ENCODE results near the gene NUTM1.

DNA sequence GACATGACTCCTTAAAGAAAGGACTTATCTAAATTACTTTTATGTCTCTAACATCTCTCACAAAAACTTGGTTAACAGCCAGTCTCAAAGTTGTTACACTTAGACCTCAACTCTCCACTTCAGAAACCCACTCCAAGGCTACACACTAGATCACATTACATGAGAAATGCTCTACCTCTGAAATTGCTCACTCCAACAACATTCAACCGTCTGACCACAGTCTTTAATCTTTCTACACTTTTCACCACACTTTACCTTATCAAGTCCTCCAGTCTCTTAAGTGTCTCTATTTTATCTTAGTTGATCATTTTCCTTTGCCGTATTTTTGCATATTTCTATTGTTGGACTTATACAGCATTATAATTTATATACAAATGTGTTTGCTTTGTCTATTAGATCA lies 11.3 kb upstream of the NUTM1 start:
- no peak for TF ChIP-seq POLR2A (IDR thresholded peaks at IDR 0.05; ENCODE audit: low read depth, low read length)
- no peak for TF ChIP-seq POLR2AphosphoS5 (IDR thresholded peaks at IDR 0.05; ENCODE audit: low read depth, low read length)
- TF ChIP-seq TAF1 (IDR thresholded peaks at IDR 0.05; ENCODE audit: borderline replicate concordance, low read depth, low read length) = no peak
